ENCODE measurements around the gene SMYD3. TPM values are rescaled to one million over a fixed set of nuclear protein-coding genes. Genes with fewer than 3 reads are reported as not detected.

The SMYD3 gene
- total RNA-seq, 4 donors from 2014 or later, result 7.6 to 26.3 (median 13.4) TPM

GRCh38 chr1:245990315-245991022 lies 516.6 kb downstream of the SMYD3 start:
- no peak for DNase-seq (ENCODE audit: low spot score)

GRCh38 chr1:245988393-245989078 lies 518.5 kb downstream of the SMYD3 start:
- no peak for ATAC-seq (ENCODE audit: low FRiP score)
- DNase-seq (ENCODE audit: low spot score), result no peak
- TF ChIP-seq CTCF (IDR thresholded peaks at IDR 0.05), result no peak

More at GRCh38 chr1:245990315-245991022, 516.6 kb downstream of the SMYD3 start:
- no peak for TF ChIP-seq CTCF (IDR thresholded peaks at IDR 0.05)
- ATAC-seq (ENCODE audit: low FRiP score), result no peak

- no peak for ATAC-seq (ENCODE audit: low FRiP score)
- DNase-seq (ENCODE audit: low spot score), result no peak
- TF ChIP-seq CTCF (IDR thresholded peaks at IDR 0.05), result no peak
Measured at GRCh38 chr1:245987997-245988392, 519.1 kb downstream of the SMYD3 start.

GRCh38 chr1:245987577-245987976 lies 519.5 kb downstream of the SMYD3 start:
- TF ChIP-seq CTCF (IDR thresholded peaks at IDR 0.05), result no peak
- DNase-seq (ENCODE audit: low spot score) (no peak), ATAC-seq (ENCODE audit: low FRiP score) (no peak)

GRCh38 chr1:245987219-245987545 lies 519.9 kb downstream of the SMYD3 start:
- TF ChIP-seq CTCF (IDR thresholded peaks at IDR 0.05), result no peak
- DNase-seq (ENCODE audit: low spot score) (no peak), ATAC-seq (ENCODE audit: low FRiP score) (no peak)

GRCh38 chr1:245986404-245987218 lies 520.5 kb downstream of the SMYD3 start:
- DNase-seq (ENCODE audit: low spot score) (no peak), ATAC-seq (ENCODE audit: low FRiP score) (peak; percentile 37)
- TF ChIP-seq CTCF (IDR thresholded peaks at IDR 0.05), result no peak

Data from omental fat pad (tissue), 4 donors.